ENCODE data around the gene RPL32. TPM values are rescaled to one million over a fixed set of nuclear protein-coding genes. Genes with fewer than 3 reads are reported as not detected.
A peak's percentile ranks its signal among the peaks of the same experiment; 100 is the strongest.

RPL32 gene
- total and polyA plus RNA-seq, 9 of the 15 experiments (the other 6 are each of a cell fraction or from before 2014, with no cell fraction given), result 2,738 to 6,200 (median 4,286) TPM

- TF ChIP-seq BACH1 (tag; IDR thresholded peaks at IDR 0.05) (no peak), ZNF311 (CRISPR knock-in tag; IDR thresholded peaks at IDR 0.05) (no peak), ZNF830 (CRISPR knock-in tag; IDR thresholded peaks at IDR 0.05) (no peak), XRCC3 (IDR thresholded peaks at IDR 0.05) (no peak), RAD21 (CRISPR knock-in tag; conservative IDR thresholded peaks at IDR 0.05 in 1 of 2, IDR thresholded peaks at IDR 0.05 in 1 of 2) (peak in 1 of 2 experiments; percentile 31; a peak in 2 of 4 replicates), USF1 (CRISPR knock-in tag; IDR thresholded peaks at IDR 0.05) (no peak), POLR2AphosphoS5 (IDR thresholded peaks at IDR 0.05; ENCODE audit: control insufficient read depth, insufficient read depth, low read depth, low read length) (no peak), FOS (IDR thresholded peaks at IDR 0.05; ENCODE audit: extremely low read depth, insufficient read length) (no peak), JUN (IDR thresholded peaks at IDR 0.05; ENCODE audit: borderline replicate concordance, low read depth, low read length) (no peak), JUN (CRISPR knock-in tag; IDR thresholded peaks at IDR 0.05; ENCODE audit: borderline replicate concordance) (no peak), MCM3 (IDR thresholded peaks at IDR 0.05) (no peak), RFX5 (IDR thresholded peaks at IDR 0.05; ENCODE audit: low read depth, low read length) (no peak), SRF (CRISPR knock-in tag; IDR thresholded peaks at IDR 0.05) (no peak), POLR2AphosphoS2 (IDR thresholded peaks at IDR 0.05; ENCODE audit: low read length) (no peak), HDAC2 (IDR thresholded peaks at IDR 0.05) (peak; percentile 58; the same call in 1 of the 2 replicates), ZNF184 (CRISPR knock-in tag; IDR thresholded peaks at IDR 0.05) (no peak), ZNF551 (CRISPR knock-in tag; IDR thresholded peaks at IDR 0.05) (no peak), SMAD3 (CRISPR knock-in tag; conservative IDR thresholded peaks at IDR 0.05) (no peak), KLF10 (CRISPR knock-in tag; IDR thresholded peaks at IDR 0.05) (no peak), ZNF395 (CRISPR knock-in tag; IDR thresholded peaks at IDR 0.05) (0 out of 2 replicates have a peak, but pooled peaks have one; percentile 9), MLLT1 (IDR thresholded peaks at IDR 0.05) (0 out of 4 replicates have a peak, but pooled peaks of 1 of the 2 experiments have one; percentile 51), HDAC3 (IDR thresholded peaks at IDR 0.05; ENCODE audit: borderline replicate concordance, partially characterized antibody) (no peak), SIN3A (IDR thresholded peaks at IDR 0.05; ENCODE audit: borderline replicate concordance in 2 of 2, control insufficient read depth in 1 of 2, low read depth in 2 of 2, low read length in 2 of 2) (no peak), ATF2 (CRISPR knock-in tag; IDR thresholded peaks at IDR 0.05) (no peak)
- TF ChIP-seq, protein P1, sequence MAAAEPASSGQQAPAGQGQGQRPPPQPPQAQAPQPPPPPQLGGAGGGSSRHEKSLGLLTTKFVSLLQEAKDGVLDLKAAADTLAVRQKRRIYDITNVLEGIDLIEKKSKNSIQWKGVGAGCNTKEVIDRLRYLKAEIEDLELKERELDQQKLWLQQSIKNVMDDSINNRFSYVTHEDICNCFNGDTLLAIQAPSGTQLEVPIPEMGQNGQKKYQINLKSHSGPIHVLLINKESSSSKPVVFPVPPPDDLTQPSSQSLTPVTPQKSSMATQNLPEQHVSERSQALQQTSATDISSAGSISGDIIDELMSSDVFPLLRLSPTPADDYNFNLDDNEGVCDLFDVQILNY (CRISPR knock-in tag; IDR thresholded peaks at IDR 0.05), result no peak
These were observed 584 bp upstream of the RPL32 start (continued) for GRCh38 chr3:12841970-12842328.
